HG02678 (cell line): ENCODE measurements around the gene FAM107B.
"Not testable (repeated sequence)": the region's sequence is repeated elsewhere in the genome, so short reads cannot be mapped to it uniquely, and the experiment has no call there.

Experiments used
- ATAC-seq: cut with Tn5 transposase; IDR thresholded peaks from one replicate; pipeline ENCODE4 v1.9.1; 2021; ENCODE audit warnings: mild to moderate bottlenecking, moderate library complexity; ENCODE audit not compliant: unreplicated experiment

The FAM107B gene

GRCh38 chr10:14774797-14775196, at the start of gene FAM107B:
FAM107B (minus strand) TSS chr10:14774897; CDS start chr10:14774663, 234 bp downstream.
- no peak for ATAC-seq

- ATAC-seq = no peak
These were observed 49.3 kb upstream of the FAM107B start for GRCh38 chr10:14823966-14824365.

- no peak for ATAC-seq
These were observed 48.4 kb upstream of the FAM107B start for GRCh38 chr10:14822879-14823755.

GRCh38 chr10:14821635-14822375, 47.1 kb upstream of the FAM107B start:
- no peak for ATAC-seq

- no peak for ATAC-seq
These were observed 46.1 kb upstream of the FAM107B start for GRCh38 chr10:14820775-14821154.

- ATAC-seq = no peak
These were observed 45.5 kb upstream of the FAM107B start for GRCh38 chr10:14820010-14820774.

GRCh38 chr10:14816717-14817116, 42.0 kb upstream of the FAM107B start:
- not testable (repeated sequence) for ATAC-seq

- no peak for ATAC-seq
These were observed 41.0 kb upstream of the FAM107B start for GRCh38 chr10:14815681-14816080.

- no peak for ATAC-seq
These were observed 37.6 kb upstream of the FAM107B start for GRCh38 chr10:14812271-14812670.

GRCh38 chr10:14810969-14811953, 36.6 kb upstream of the FAM107B start:
- ATAC-seq = no peak

- no peak for ATAC-seq
These were observed 31.6 kb upstream of the FAM107B start for GRCh38 chr10:14806318-14806717.

GRCh38 chr10:14803827-14804226, 29.1 kb upstream of the FAM107B start:
- ATAC-seq = no peak

GRCh38 chr10:14801723-14802122, 27.0 kb upstream of the FAM107B start:
- no peak for ATAC-seq

GRCh38 chr10:14800397-14800796, 25.7 kb upstream of the FAM107B start:
- no peak for ATAC-seq

- no peak for ATAC-seq
These were observed 23.9 kb upstream of the FAM107B start for GRCh38 chr10:14798636-14799035.

- no peak for ATAC-seq
These were observed 13.2 kb upstream of the FAM107B start for GRCh38 chr10:14787938-14788337.

GRCh38 chr10:14784459-14785055, 9.9 kb upstream of the FAM107B start:
- no peak for ATAC-seq

GRCh38 chr10:14782691-14783363, 8.1 kb upstream of the FAM107B start:
- ATAC-seq = no peak

GRCh38 chr10:14781763-14782162, 7.1 kb upstream of the FAM107B start:
- ATAC-seq = no peak
